Prostate gland (tissue), 2 donors: ENCODE measurements around the gene CD58. TPM values are rescaled to one million over a fixed set of nuclear protein-coding genes. Genes with fewer than 3 reads are reported as not detected.

Source experiments
- DNase-seq: peaks from one replicate; pipeline ENCODE4 v3.0.0-alpha.2; 2019; ENCODE audit warnings: low spot score
- H3K27ac ChIP-seq, 2 donors: fragments of 200-600 bp; sonication (generic); 2 replicates each; pipeline ENCODE4 v1.5.1; 2017 to 2019
- H3K27me3 ChIP-seq: fragments of 200-600 bp; sonication (generic); replicated peaks from 2 replicates; pipeline ENCODE4 v1.5.1; 2019; ENCODE audit not compliant: insufficient read depth
- H3K36me3 ChIP-seq, 2 donors: fragments of 200-600 bp; sonication (generic); 1 replicate in 1 of 2; 2 replicates in 1 of 2; pipeline versions ENCODE4 v1.5.1 to v1.8.1; 2017 to 2019
- H3K4me1 ChIP-seq: fragments of 200-600 bp; sonication (generic); replicated peaks from 2 replicates; pipeline ENCODE4 v1.5.1; 2019
- H3K4me3 ChIP-seq, 2 donors: fragments of 200-600 bp; sonication (generic); 2 replicates each; pipeline ENCODE4 v1.5.1; 2017 to 2019
- H3K9me3 ChIP-seq: fragments of 200-600 bp; sonication (generic); 2 replicates; pipeline ENCODE4 v1.5.1; 2017
- POLR2A ChIP-seq: fragments of 450-650 bp; IDR thresholded peaks from one replicate; pipeline ENCODE4 v1.6.1; 2016; ENCODE audit warnings: antibody characterized with exemption, mild to moderate bottlenecking
- POLR2AphosphoS5 ChIP-seq: sonication (generic); formaldehyde crosslinking; IDR thresholded peaks from one replicate; pipeline ENCODE4 v1.6.1; 2017; ENCODE audit warnings: antibody characterized with exemption
- WGBS: methylation state at CpG from one replicate; pipeline ENCODE4 v1.1.5; 2018; 5-methylcytosine and 5-hydroxymethylcytosine counted together
- intact Hi-C: fragments of 100-400 bp; cut with DNase I; formaldehyde crosslinking; loops from one replicate; pipeline ENCODE4 v1.14.2; 2022
- total RNA-seq, 2 donors: library from RNA; depleted of rRNA; stranded (reverse); fragments of >200 nt; gene quantifications; one replicate each; pipeline ENCODE4 v1.1.0, GENCODE V29; 2016
- TF ChIP-seq, protein P1 (sequence below), 4 experiments: fragments of 200-600 bp in 2 of 4; fragments of 450-650 bp in 2 of 4; sonication (generic) in 2 of 4; IDR thresholded peaks; 1 replicate in 3 of 4; 2 replicates in 1 of 4; pipeline ENCODE4 v1.5.1; 2016 to 2019; ENCODE audit warnings: antibody characterized with exemption in 4 of 4, mild to moderate bottlenecking in 2 of 4, moderate library complexity in 2 of 4

The CD58 gene
- total RNA-seq, 2 donors from 2014 or later: 10.4 to 13.7 TPM

DNA sequence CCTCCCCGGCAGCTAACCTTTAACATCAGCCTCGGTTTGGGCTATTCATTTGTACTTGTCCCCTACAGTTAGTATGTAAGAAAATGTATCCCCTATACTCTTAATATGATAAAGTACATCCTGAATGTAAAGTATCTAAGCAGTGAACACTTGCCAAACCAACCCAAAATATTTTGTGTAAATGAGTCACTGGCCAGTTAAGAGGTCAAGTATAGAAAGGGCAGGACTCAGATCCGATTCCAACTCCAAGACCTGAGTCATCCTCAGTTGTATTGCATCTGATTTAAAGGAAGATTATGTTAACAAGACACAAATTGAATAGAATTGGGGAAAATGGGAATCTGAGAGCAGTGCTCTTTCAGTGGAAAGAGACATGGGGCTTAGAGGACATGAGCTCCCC is 84.4 kb downstream of the CD58 start:
- Histone ChIP-seq H3K9me3 (no peaks in the 10 kb centered on the region), H3K4me1 (no peaks in the 10 kb centered on the region), H3K4me3 (no peak overlapping the region), H3K27me3 (no peaks in the 10 kb centered on the region), H3K36me3 (no peaks in the 10 kb centered on the region), H3K27ac (no peak overlapping the region)
- TF ChIP-seq POLR2AphosphoS5 (no peak), POLR2A (no peak)
- TF ChIP-seq, protein P1, sequence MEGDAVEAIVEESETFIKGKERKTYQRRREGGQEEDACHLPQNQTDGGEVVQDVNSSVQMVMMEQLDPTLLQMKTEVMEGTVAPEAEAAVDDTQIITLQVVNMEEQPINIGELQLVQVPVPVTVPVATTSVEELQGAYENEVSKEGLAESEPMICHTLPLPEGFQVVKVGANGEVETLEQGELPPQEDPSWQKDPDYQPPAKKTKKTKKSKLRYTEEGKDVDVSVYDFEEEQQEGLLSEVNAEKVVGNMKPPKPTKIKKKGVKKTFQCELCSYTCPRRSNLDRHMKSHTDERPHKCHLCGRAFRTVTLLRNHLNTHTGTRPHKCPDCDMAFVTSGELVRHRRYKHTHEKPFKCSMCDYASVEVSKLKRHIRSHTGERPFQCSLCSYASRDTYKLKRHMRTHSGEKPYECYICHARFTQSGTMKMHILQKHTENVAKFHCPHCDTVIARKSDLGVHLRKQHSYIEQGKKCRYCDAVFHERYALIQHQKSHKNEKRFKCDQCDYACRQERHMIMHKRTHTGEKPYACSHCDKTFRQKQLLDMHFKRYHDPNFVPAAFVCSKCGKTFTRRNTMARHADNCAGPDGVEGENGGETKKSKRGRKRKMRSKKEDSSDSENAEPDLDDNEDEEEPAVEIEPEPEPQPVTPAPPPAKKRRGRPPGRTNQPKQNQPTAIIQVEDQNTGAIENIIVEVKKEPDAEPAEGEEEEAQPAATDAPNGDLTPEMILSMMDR (IDR thresholded peaks at IDR 0.05): no peak
- no peak for DNase-seq
- intact Hi-C loops: no loop called here
- 76% methylated on average over 3 of the region's 3 CpGs for WGBS

DNA sequence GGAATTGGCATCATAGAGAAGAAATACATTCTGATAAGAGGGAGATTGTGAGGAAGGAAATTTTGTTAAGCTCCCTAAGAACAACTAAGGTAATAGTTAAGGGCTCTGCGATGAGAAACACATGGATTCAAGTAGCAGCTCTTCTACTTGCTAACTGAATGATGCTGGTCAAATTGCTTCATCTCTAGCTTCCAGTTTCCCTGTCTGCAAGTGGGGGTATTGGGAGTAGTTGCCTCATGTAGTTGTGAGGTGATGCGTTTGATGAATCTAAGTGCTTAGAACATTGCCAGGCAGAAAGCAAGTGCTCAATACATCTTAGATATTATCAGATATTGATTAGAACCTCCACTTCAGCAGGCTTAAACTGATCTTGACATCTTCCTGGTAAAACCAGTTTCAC is 84.8 kb downstream of the CD58 start:
- peak overlapping the region in 1 of 2 donors; percentile 65 for H3K27ac ChIP-seq
- no peak for DNase-seq
- H3K4me3 ChIP-seq: no peak overlapping the region
- TF ChIP-seq POLR2A (no peak), POLR2AphosphoS5 (no peak)
- TF ChIP-seq, protein P1 (IDR thresholded peaks at IDR 0.05): no peak
- 95% methylated on average over 2 of the region's 2 CpGs for WGBS
- no peaks in the 10 kb centered on the region for H3K36me3 ChIP-seq
- H3K9me3 ChIP-seq: no peaks in the 10 kb centered on the region
- H3K4me1 ChIP-seq: no peaks in the 10 kb centered on the region
- no peaks in the 10 kb centered on the region for H3K27me3 ChIP-seq
- intact Hi-C loops: loop anchor here (1.0 to 2.0 kb wide), 2 partner anchors 125 to 334 kb away; no protein-coding TSS in a partner anchor

DNA sequence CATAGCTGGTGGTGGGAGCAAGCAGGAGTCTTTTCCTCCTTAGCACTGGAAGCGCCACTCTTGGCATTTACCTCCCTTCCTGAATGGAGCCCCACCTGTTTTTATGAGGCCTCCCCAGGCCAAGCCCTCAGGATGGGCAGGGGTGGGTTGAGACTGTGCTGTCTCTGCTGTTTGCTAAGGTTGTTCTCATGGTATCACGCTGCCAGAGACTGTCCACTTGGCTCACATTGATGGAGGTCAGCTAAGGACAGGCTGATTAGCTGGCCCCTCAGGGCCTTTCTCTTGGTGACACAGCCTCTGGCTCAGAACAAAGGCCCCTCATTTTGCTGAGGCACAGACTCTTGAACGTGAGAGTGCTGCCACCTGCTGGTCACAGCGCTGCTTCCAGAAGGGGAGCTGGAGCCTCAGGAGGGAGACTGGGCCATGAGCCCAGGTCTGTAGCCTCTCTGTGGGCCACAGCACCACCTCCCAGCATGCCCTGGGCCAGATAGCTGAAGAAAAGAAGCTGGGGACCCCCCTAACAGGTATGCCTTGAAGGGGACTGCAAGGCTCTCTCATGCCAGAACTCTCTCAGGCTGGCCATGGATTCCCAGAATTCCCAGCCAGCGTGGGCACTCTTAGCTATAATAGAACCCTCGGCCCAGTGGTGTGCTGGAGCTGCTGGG is 85.6 kb downstream of the CD58 start:
- intact Hi-C loops: loop anchor here (1.0 to 2.0 kb wide), 2 partner anchors 124 to 333 kb away; no protein-coding TSS in a partner anchor
- peak overlapping the region; percentile 37 to 65 for H3K27ac ChIP-seq
- no peaks in the 10 kb centered on the region for H3K4me1 ChIP-seq
- no peak overlapping the region for H3K4me3 ChIP-seq
- DNase-seq: peak; percentile 86
- H3K36me3 ChIP-seq: no peaks in the 10 kb centered on the region
- 40% methylated on average over 5 of the region's 6 CpGs for WGBS
- no peaks in the 10 kb centered on the region for H3K27me3 ChIP-seq
- no peaks in the 10 kb centered on the region for H3K9me3 ChIP-seq
- no peak for TF ChIP-seq POLR2A
- peak; percentile 42 for TF ChIP-seq POLR2AphosphoS5
- TF ChIP-seq, protein P1 (IDR thresholded peaks at IDR 0.05): peak; percentile 93 to 98 (median 96)

DNA sequence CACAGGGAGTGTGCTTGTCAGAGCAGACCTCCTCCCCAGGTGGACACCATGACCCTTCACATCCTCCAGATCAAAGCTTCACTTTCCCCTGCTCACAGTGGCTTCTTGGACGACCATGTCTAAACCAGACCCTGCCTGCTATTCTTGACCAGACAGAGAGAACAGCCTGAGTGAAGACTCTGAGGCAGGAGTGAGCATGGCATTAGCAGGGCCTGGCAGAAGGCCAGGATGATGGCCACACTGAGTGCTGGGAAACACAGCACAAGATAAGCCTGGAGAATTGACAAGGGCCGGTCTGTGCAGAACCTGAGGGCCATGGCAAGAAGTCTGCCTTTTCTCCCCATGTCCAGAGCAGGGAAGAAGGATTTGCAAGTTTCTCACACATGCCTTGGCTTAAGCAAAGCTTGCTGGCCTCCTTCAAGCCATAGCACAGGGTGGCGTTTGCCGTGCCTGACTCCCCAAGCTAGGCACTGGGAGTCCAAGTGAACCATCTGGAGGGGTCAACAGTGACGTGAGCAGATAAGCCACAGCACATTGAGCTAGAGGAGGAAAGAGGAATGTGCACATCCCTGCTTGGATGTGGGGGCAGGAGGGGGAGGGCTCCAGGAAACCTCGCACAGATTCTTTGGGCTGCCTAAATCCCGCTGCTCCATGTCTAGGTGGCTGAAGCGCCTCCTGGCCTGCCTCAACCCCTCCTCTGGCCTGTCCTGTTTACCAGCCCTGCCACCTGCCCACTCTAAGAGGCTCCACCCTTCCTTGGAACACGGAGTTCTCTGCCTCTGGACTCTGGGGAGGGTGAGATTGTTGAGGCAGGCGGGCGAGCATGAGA is 87.1 kb downstream of the CD58 start:
- Histone ChIP-seq H3K9me3 (no peaks in the 10 kb centered on the region), H3K4me3 (no peak overlapping the region), H3K36me3 (no peaks in the 10 kb centered on the region), H3K4me1 (no peaks in the 10 kb centered on the region), H3K27me3 (no peaks in the 10 kb centered on the region), H3K27ac (peak overlapping the region; percentile 37 to 65)
- whole genome bisulfite sequencing: 64% methylated on average over 11 of the region's 11 CpGs
- TF ChIP-seq POLR2AphosphoS5: peak; percentile 86
- TF ChIP-seq, protein P1 (IDR thresholded peaks at IDR 0.05): peak in 1 of 4 experiments; percentile 2
- no peak for TF ChIP-seq POLR2A
- intact Hi-C loops: loop anchor here (2.0 to 5.0 kb wide), 2 partner anchors 66 to 123 kb away; no protein-coding TSS in a partner anchor
- peak; percentile 72 for DNase-seq
